Nephron progenitor cell (in vitro differentiated cells): Measurements from ENCODE around the gene WRNIP1.
A peak's percentile ranks its signal among the peaks of the same experiment; 100 is the strongest.

Experiments used
- DNase-seq: peaks from one replicate; pipeline ENCODE4 v3.0.0; 2021
- H3K27ac Mint-ChIP-seq: 2 replicates; pipeline ENCODE4 v1.8.0; 2021; ENCODE audit warnings: mild to moderate bottlenecking, moderate library complexity, mixed read lengths
- H3K27me3 Mint-ChIP-seq: 2 replicates; pipeline ENCODE4 v1.8.0; 2021; ENCODE audit warnings: mild to moderate bottlenecking, low read depth, mixed read lengths; ENCODE audit not compliant: poor library complexity
- H3K36me3 Mint-ChIP-seq: 2 replicates; pipeline ENCODE4 v1.8.0; 2021; ENCODE audit warnings: low read depth, mixed read lengths
- H3K4me1 Mint-ChIP-seq: 2 replicates; pipeline ENCODE4 v1.8.0; 2021; ENCODE audit warnings: mixed read lengths
- H3K4me3 Mint-ChIP-seq: 2 replicates; pipeline ENCODE4 v1.8.0; 2021; ENCODE audit warnings: mild to moderate bottlenecking, moderate library complexity, mixed read lengths
- H3K9me3 Mint-ChIP-seq: 2 replicates; pipeline ENCODE4 v1.8.0; 2021; ENCODE audit warnings: mild to moderate bottlenecking, moderate library complexity, mixed read lengths
- CTCF ChIP-seq: fragments of 200-600 bp; sonication (generic); IDR thresholded peaks from 2 replicates; pipeline ENCODE4 v1.5.0; 2021; ENCODE audit warnings: antibody characterized with exemption

The WRNIP1 gene

GRCh38 chr6:2765166-2765895, at the start of gene WRNIP1:
Gene WRNIP1 (plus strand): TSS chr6:2765393. CDS start chr6:2765623, 230 bp downstream.
- peaks cover 13% of the 10 kb centered on the region for H3K36me3 Mint-ChIP-seq
- H3K27ac Mint-ChIP-seq, result peak within 1 kb of the TSS; percentile 99
- peak; percentile 93 for DNase-seq
- no peaks in the 10 kb centered on the region for H3K27me3 Mint-ChIP-seq
- peaks cover 46% of the 10 kb centered on the region for H3K4me1 Mint-ChIP-seq
- TF ChIP-seq CTCF, result peak; percentile 44
- H3K9me3 Mint-ChIP-seq, result peaks cover 9% of the 10 kb centered on the region
- peak within 1 kb of the TSS; percentile 85 for H3K4me3 Mint-ChIP-seq

- Mint-ChIP-seq H3K27ac (no peak overlapping the region), H3K36me3 (peaks cover 4% of the 10 kb centered on the region), H3K4me3 (no peak overlapping the region), H3K9me3 (peaks cover 45% of the 10 kb centered on the region), H3K27me3 (peaks cover 4% of the 10 kb centered on the region), H3K4me1 (no peaks in the 10 kb centered on the region)
- TF ChIP-seq CTCF, result no peak
- DNase-seq, result no peak
These were observed 49.5 kb upstream of the WRNIP1 start for GRCh38 chr6:2715737-2716136.

DNA sequence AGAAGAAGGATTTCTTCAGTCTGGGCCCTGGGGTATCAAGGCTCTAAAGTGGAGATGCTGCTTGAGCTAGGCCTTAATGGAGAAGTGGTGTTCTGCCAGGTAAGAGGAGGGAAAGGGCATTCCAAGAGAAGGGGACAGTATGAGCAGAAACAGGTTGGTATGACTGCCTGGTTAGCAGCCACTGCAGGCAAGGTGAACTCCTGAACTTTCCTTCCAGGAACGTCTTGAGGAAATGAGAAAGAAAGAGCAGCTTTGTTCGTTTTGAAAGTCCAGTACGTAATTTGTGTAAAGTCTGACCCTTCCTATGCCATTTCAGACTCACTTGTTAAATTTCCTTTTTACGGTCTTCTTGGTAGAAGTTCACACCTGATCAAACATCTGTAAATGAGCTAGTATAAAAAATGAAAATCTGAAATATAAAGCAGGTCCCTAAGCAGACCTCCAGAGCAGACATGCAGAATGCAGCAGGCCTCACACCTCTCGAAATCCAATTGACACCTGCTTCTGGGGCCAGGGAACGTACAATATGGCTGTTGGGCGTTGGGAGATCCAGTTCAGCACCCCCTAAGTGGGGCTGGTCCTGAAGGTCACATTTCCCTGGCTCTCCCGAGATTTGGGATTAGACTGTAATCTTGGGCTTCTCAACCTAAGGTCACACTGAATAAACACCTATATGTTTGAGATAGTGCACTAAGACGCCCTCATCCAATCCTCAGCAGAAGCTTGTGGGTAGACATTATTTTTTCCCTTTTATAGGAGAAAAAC, 48.1 kb upstream of the WRNIP1 start:
- H3K4me3 Mint-ChIP-seq, result no peak overlapping the region
- H3K36me3 Mint-ChIP-seq, result peaks cover 15% of the 10 kb centered on the region
- no peaks in the 10 kb centered on the region for H3K4me1 Mint-ChIP-seq
- peaks cover 4% of the 10 kb centered on the region for H3K27me3 Mint-ChIP-seq
- H3K9me3 Mint-ChIP-seq, result peaks cover 42% of the 10 kb centered on the region
- no peak for TF ChIP-seq CTCF
- DNase-seq, result no peak
- no peak overlapping the region for H3K27ac Mint-ChIP-seq

GRCh38 chr6:2718334-2719092, 46.7 kb upstream of the WRNIP1 start:
- no peak for DNase-seq
- Mint-ChIP-seq H3K4me1 (no peaks in the 10 kb centered on the region), H3K27ac (no peak overlapping the region), H3K4me3 (no peak overlapping the region), H3K36me3 (peaks cover 20% of the 10 kb centered on the region), H3K27me3 (peaks cover 4% of the 10 kb centered on the region), H3K9me3 (peaks cover 47% of the 10 kb centered on the region)
- TF ChIP-seq CTCF, result no peak

GRCh38 chr6:2719093-2719455, 46.1 kb upstream of the WRNIP1 start:
- no peak for DNase-seq
- no peak for TF ChIP-seq CTCF
- peaks cover 45% of the 10 kb centered on the region for H3K9me3 Mint-ChIP-seq

More at GRCh38 chr6:2719093-2719455, 46.1 kb upstream of the WRNIP1 start:
- Mint-ChIP-seq H3K4me1 (peaks cover under 1% of the 10 kb centered on the region), H3K36me3 (peaks cover 20% of the 10 kb centered on the region), H3K27me3 (peaks cover 4% of the 10 kb centered on the region), H3K4me3 (no peak overlapping the region), H3K27ac (no peak overlapping the region)
